Liver (tissue), 9 donors: ENCODE measurements around the gene SGPP1. TPM values are rescaled to one million over a fixed set of nuclear protein-coding genes. Genes with fewer than 3 reads are reported as not detected.

Experiments
- DNase-seq: peaks from one replicate; pipeline ENCODE4 v3.0.0-alpha.2; 2017; ENCODE audit warnings: low spot score
- H3K27ac ChIP-seq, 2 donors: one replicate each; pipeline ENCODE4 v1.7.0; 2013; ENCODE audit warnings: inconsistent platforms in 2 of 2, low read length in 2 of 2, control low read depth in 1 of 2, low read depth in 1 of 2, mild to moderate bottlenecking in 1 of 2
- H3K27me3 ChIP-seq, 4 donors: one replicate each; pipeline versions ENCODE4 v1.6.1 to v1.7.0; 2013; ENCODE audit warnings: low read length in 3 of 4, inconsistent platforms in 1 of 4, mild to moderate bottlenecking in 1 of 4, moderate library complexity in 1 of 4; ENCODE audit not compliant: control insufficient read depth in 4 of 4, insufficient read depth in 4 of 4
- H3K36me3 ChIP-seq, 4 donors: one replicate each; pipeline versions ENCODE4 v1.6.1 to v1.7.0; 2013; ENCODE audit warnings: low read length in 3 of 4, mild to moderate bottlenecking in 3 of 4, low read depth in 1 of 4, moderate library complexity in 1 of 4; ENCODE audit not compliant: control insufficient read depth in 4 of 4, insufficient read depth in 3 of 4
- H3K4me1 ChIP-seq, 4 donors: one replicate each; pipeline versions ENCODE4 v1.6.1 to v1.7.0; 2013; ENCODE audit warnings: low read length in 3 of 4, mild to moderate bottlenecking in 3 of 4, moderate library complexity in 1 of 4; ENCODE audit not compliant: control insufficient read depth in 4 of 4, insufficient read depth in 4 of 4
- H3K4me3 ChIP-seq, 3 donors: one replicate each; pipeline versions ENCODE4 v1.6.1 to v1.7.0; 2013; ENCODE audit warnings: low read length in 3 of 3, control low read depth in 1 of 3, low read depth in 1 of 3, mild to moderate bottlenecking in 1 of 3
- H3K9ac ChIP-seq, 2 donors: one replicate each; pipeline ENCODE4 v1.7.0; 2013; ENCODE audit warnings: low read length in 2 of 2, mild to moderate bottlenecking in 2 of 2, moderate library complexity in 2 of 2, control low read depth in 1 of 2, low read depth in 1 of 2
- H3K9me3 ChIP-seq, 4 donors: one replicate each; pipeline versions ENCODE4 v1.6.1 to v1.7.0; 2013; ENCODE audit warnings: low read length in 3 of 4; ENCODE audit not compliant: control insufficient read depth in 4 of 4
- CTCF ChIP-seq: fragments of 150-350 bp; IDR thresholded peaks from 2 replicates; pipeline ENCODE4 v1.5.1; 2017; ENCODE audit warnings: improper control_type of control experiment, low read depth, low read length; ENCODE audit not compliant: missing input control
- EGR1 ChIP-seq, 2 donors: IDR thresholded peaks; 2 replicates each; pipeline ENCODE4 v1.6.1; 2016 to 2018; ENCODE audit warnings: antibody characterized with exemption in 2 of 2, low read depth in 2 of 2
- FOXA1 ChIP-seq: IDR thresholded peaks from 2 replicates; pipeline ENCODE4 v1.6.1; 2016; ENCODE audit warnings: antibody characterized with exemption
- FOXA2 ChIP-seq: IDR thresholded peaks from 2 replicates; pipeline ENCODE4 v1.6.1; 2016; ENCODE audit warnings: antibody characterized with exemption
- GABPA ChIP-seq, 2 donors: IDR thresholded peaks in 1 of 2; conservative IDR thresholded peaks in 1 of 2; 2 replicates each; pipeline ENCODE4 v1.6.1; 2016; ENCODE audit warnings: antibody characterized with exemption in 2 of 2, mild to moderate bottlenecking in 1 of 2, moderate library complexity in 1 of 2
- HNF4A ChIP-seq, 2 donors: conservative IDR thresholded peaks; 2 replicates each; pipeline ENCODE4 v1.6.1; 2016; ENCODE audit warnings: antibody characterized with exemption in 2 of 2, mild to moderate bottlenecking in 2 of 2
- HNF4G ChIP-seq: IDR thresholded peaks from 2 replicates; pipeline ENCODE4 v1.6.1; 2016; ENCODE audit warnings: antibody characterized with exemption
- JUND ChIP-seq, 2 donors: IDR thresholded peaks; 2 replicates each; pipeline ENCODE4 v1.6.1; 2016; ENCODE audit warnings: antibody characterized with exemption in 2 of 2
- MAX ChIP-seq: IDR thresholded peaks from 2 replicates; pipeline ENCODE4 v1.6.1; 2016; ENCODE audit warnings: antibody characterized with exemption
- NR2F2 ChIP-seq: IDR thresholded peaks from 2 replicates; pipeline ENCODE4 v1.6.1; 2016; ENCODE audit warnings: antibody characterized with exemption
- RAD21 ChIP-seq, 2 donors: IDR thresholded peaks; 2 replicates each; pipeline ENCODE4 v1.6.1; 2016; ENCODE audit warnings: antibody characterized with exemption in 2 of 2, mild to moderate bottlenecking in 2 of 2
- REST ChIP-seq: IDR thresholded peaks from 2 replicates; pipeline ENCODE4 v1.6.1; 2016; ENCODE audit warnings: antibody characterized with exemption, mild to moderate bottlenecking
- RXRA ChIP-seq, 2 donors: IDR thresholded peaks; 2 replicates each; pipeline ENCODE4 v1.6.1; 2017 to 2018; ENCODE audit warnings: antibody characterized with exemption in 2 of 2, mild to moderate bottlenecking in 1 of 2
- SP1 ChIP-seq: IDR thresholded peaks from 2 replicates; pipeline ENCODE4 v1.6.1; 2018; ENCODE audit warnings: antibody characterized with exemption, mild to moderate bottlenecking
- TAF1 ChIP-seq: conservative IDR thresholded peaks from 2 replicates; pipeline ENCODE4 v1.6.1; 2016; ENCODE audit warnings: antibody characterized with exemption, mild to moderate bottlenecking
- YY1 ChIP-seq: IDR thresholded peaks from 2 replicates; pipeline ENCODE4 v1.6.1; 2016; ENCODE audit warnings: antibody characterized with exemption, mild to moderate bottlenecking
- ZBTB33 ChIP-seq: IDR thresholded peaks from 2 replicates; pipeline ENCODE4 v1.6.1; 2016; ENCODE audit warnings: antibody characterized with exemption
- WGBS: extraction: QIAGEN DNeasy Blood & Tissue Kit; methylation state at CpG from one replicate; pipeline ENCODE4 v1.1.7; 2013; 5-methylcytosine and 5-hydroxymethylcytosine counted together
- polyA plus RNA-seq, 2 donors: library from polyadenylated mRNA; stranded (reverse) in 1 of 2; unstranded in 1 of 2; fragments of 200-250 nt in 1 of 2; fragments of >200 nt in 1 of 2; fragmentation: Nextera tagmentation in 1 of 2; extraction: Ambion mirVana in 1 of 2; gene quantifications; one replicate each; pipeline versions ENCODE4 v1.2.1 to v1.2.3, GENCODE V29; 2013 to 2015
- total RNA-seq, 2 donors: library from RNA; depleted of rRNA; stranded (reverse); fragments of >200 nt; gene quantifications; one replicate each; pipeline ENCODE4 v1.2.3, GENCODE V29; 2014
- TF ChIP-seq, protein P1 (sequence below): IDR thresholded peaks from 2 replicates; pipeline ENCODE4 v1.6.1; 2016; ENCODE audit warnings: antibody characterized with exemption
- donor health status: healthy.
- donor health status: healthy.
- donor health status: healthy.
- donor health status: healthy.
- donor health status: healthy.

Gene SGPP1
- total and polyA plus RNA-seq, 4 donors = 12.3 to 32.3 (median 15.6) TPM

DNA sequence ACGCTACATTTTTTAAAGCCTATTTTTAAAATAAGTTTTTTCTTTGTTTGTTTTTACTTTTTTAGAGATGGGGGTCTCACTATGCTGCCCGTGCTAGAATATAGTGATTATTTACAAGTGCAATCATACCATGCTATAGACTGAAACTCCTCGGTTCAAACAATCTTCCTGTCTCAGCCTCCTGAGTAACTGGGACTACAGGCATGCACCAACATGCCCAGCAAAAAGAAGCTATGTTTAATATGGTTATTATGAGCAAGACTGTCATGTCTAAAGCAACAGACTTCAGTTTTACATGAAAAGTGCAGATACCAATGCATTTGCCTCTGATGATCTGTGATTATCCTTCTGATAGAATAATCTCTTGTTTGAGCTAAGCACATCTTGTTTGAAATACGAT is 45.6 kb upstream of the SGPP1 start:
- Histone ChIP-seq H3K4me3 (no peak overlapping the region), H3K36me3 (no peaks in the 10 kb centered on the region), H3K4me1 (no peaks in the 10 kb centered on the region), H3K27me3 (no peaks in the 10 kb centered on the region), H3K9ac (no peak overlapping the region), H3K27ac (no peak overlapping the region), H3K9me3 (no peaks in the 10 kb centered on the region)
- TF ChIP-seq FOXA2 (no peak), TAF1 (no peak), YY1 (no peak), FOXA1 (no peak), SP1 (no peak), GABPA (IDR thresholded peaks at IDR 0.05 in 1 of 2, conservative IDR thresholded peaks at IDR 0.05 in 1 of 2) (no peak), NR2F2 (no peak), JUND (IDR thresholded peaks at IDR 0.05) (no peak), HNF4G (no peak), RAD21 (IDR thresholded peaks at IDR 0.05) (no peak), REST (no peak), EGR1 (IDR thresholded peaks at IDR 0.05; ENCODE audit: low read depth in 2 of 2) (no peak), HNF4A (conservative IDR thresholded peaks at IDR 0.05) (no peak), MAX (no peak), CTCF (no peak), RXRA (IDR thresholded peaks at IDR 0.05) (no peak), ZBTB33 (no peak)
- TF ChIP-seq, protein P1, sequence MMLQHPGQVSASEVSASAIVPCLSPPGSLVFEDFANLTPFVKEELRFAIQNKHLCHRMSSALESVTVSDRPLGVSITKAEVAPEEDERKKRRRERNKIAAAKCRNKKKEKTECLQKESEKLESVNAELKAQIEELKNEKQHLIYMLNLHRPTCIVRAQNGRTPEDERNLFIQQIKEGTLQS = no peak
- no peak for DNase-seq
- 76% methylated on average over 4 of the region's 4 CpGs for WGBS
